Left lung (tissue), 10 donors: ENCODE measurements around the gene CKB. TPM values are rescaled to one million over a fixed set of nuclear protein-coding genes. Genes with fewer than 3 reads are reported as not detected.
"Not testable (repeated sequence)": the region's sequence is repeated elsewhere in the genome, so short reads cannot be mapped to it uniquely, and the experiment has no call there.

Experiments
- ATAC-seq: fragments of 200-7000 bp; cut with Tn5 transposase; one replicate; pipeline ENCODE4 v1.9.1; 2020; ENCODE audit warnings: moderate library complexity
- DNase-seq, 4 donors: peaks; one replicate each; pipeline ENCODE4 v3.0.0-alpha.2; 2013 to 2020
- H3K27ac ChIP-seq, 2 donors: fragments of 200-600 bp; sonication (generic) in 1 of 2; one replicate each; pipeline versions ENCODE4 v1.5.0 to v1.8.0; 2020 to 2021
- H3K27me3 ChIP-seq, 2 donors: fragments of 200-600 bp; sonication (generic) in 1 of 2; one replicate each; pipeline versions ENCODE4 v1.5.0 to v1.8.0; 2020 to 2021
- H3K36me3 ChIP-seq, 2 donors: fragments of 200-600 bp; sonication (generic) in 1 of 2; one replicate each; pipeline versions ENCODE4 v1.5.0 to v1.8.0; 2020 to 2021
- H3K4me1 ChIP-seq, 2 donors: fragments of 200-600 bp; one replicate each; pipeline ENCODE4 v1.8.0; 2021
- H3K4me3 ChIP-seq, 2 donors: fragments of 200-600 bp; sonication (generic) in 1 of 2; one replicate each; pipeline versions ENCODE4 v1.5.0 to v1.8.0; 2020 to 2021; ENCODE audit warnings: mild to moderate bottlenecking in 1 of 2
- H3K9me3 ChIP-seq, 2 donors: fragments of 200-600 bp; sonication (generic) in 1 of 2; one replicate each; pipeline versions ENCODE4 v1.5.0 to v1.8.0; 2020 to 2021
- CTCF ChIP-seq, 2 donors: fragments of 200-600 bp; sonication (generic) in 1 of 2; IDR thresholded peaks; one replicate each; pipeline versions ENCODE4 v1.5.0 to v1.8.0; 2021; ENCODE audit warnings: antibody characterized with exemption in 2 of 2
- intact Hi-C, 2 donors: fragments of 100-400 bp; cut with DNase I; formaldehyde crosslinking; loops; one replicate each; pipeline versions ENCODE4 v1.11.2 to v1.14.2; 2022
- polyA plus RNA-seq, 6 donors: library from polyadenylated mRNA; unstranded; fragments of 120-200 nt; gene quantifications; one replicate each; pipeline ENCODE4 v1.2.1, GENCODE V29; 2013; ENCODE audit not compliant: insufficient read length in 6 of 6
- total RNA-seq, 2 donors: library from RNA; stranded (reverse); fragmentation: NEBNext Ultra II Directional; extraction: Animal tissue kit (Norgen Biotek cat#: 25700); gene quantifications; one replicate each; pipeline ENCODE4 v1.2.1, GENCODE V29; 2021
- donor health status: DM: no; HTN: yes; CAD: no.
- donor health status: DM: no; HTN: no; CAD: no.

The CKB gene
- total and polyA plus RNA-seq, 8 donors, result 129 to 312 (median 210) TPM

GRCh38 chr14:103526914-103527248 is 4.3 kb upstream of the CKB start:
- Histone ChIP-seq H3K4me1 (peaks cover 19 to 65% of the 10 kb centered on the region in 2 donors), H3K27ac (no peak overlapping the region)
- no peak for ATAC-seq

GRCh38 chr14:103526247-103526913 is 3.8 kb upstream of the CKB start:
- peaks cover 0 to 11% of the 10 kb centered on the region in 2 donors for H3K36me3 ChIP-seq
- intact Hi-C loops, result no loop called here
- H3K4me1 ChIP-seq, result peaks cover 19 to 67% of the 10 kb centered on the region in 2 donors
- no peak for ATAC-seq
- TF ChIP-seq CTCF (IDR thresholded peaks at IDR 0.05), result no peak
- DNase-seq, result no peak
- no peak overlapping the region for H3K27ac ChIP-seq
- peaks cover 8 to 34% of the 10 kb centered on the region in 2 donors for H3K27me3 ChIP-seq
- no peak overlapping the region for H3K4me3 ChIP-seq
- no peaks in the 10 kb centered on the region for H3K9me3 ChIP-seq

More at GRCh38 chr14:103526914-103527248, 4.3 kb upstream of the CKB start:
- DNase-seq, result no peak
- Histone ChIP-seq H3K4me3 (no peak overlapping the region), H3K27me3 (peaks cover 8 to 29% of the 10 kb centered on the region in 2 donors), H3K9me3 (no peaks in the 10 kb centered on the region), H3K36me3 (peaks cover 0 to 12% of the 10 kb centered on the region in 2 donors)
- TF ChIP-seq CTCF (IDR thresholded peaks at IDR 0.05), result no peak
- intact Hi-C loops, result no loop called here

- intact Hi-C loops, H3K36me3 ChIP-seq, H3K4me3 ChIP-seq, H3K27ac ChIP-seq, H3K9me3 ChIP-seq, ATAC-seq: not testable (repeated sequence)
- H3K4me1 ChIP-seq, result peaks cover 22 to 66% of the 10 kb centered on the region in 2 donors
- DNase-seq, result peak in 1 of 4 donors; percentile 68
- H3K27me3 ChIP-seq, result peaks cover 8 to 41% of the 10 kb centered on the region in 2 donors
These were observed 3.0 kb upstream of the CKB start for GRCh38 chr14:103525430-103526246.

- Histone ChIP-seq H3K4me3 (no peak overlapping the region), H3K27me3 (peaks cover 8 to 48% of the 10 kb centered on the region in 2 donors), H3K4me1 (peaks cover 31 to 66% of the 10 kb centered on the region in 2 donors), H3K36me3 (no peaks in the 10 kb centered on the region), H3K9me3 (no peaks in the 10 kb centered on the region), H3K27ac (no peak overlapping the region)
- no peak for DNase-seq
- intact Hi-C loops, result no loop called here
- no peak for ATAC-seq
- no peak for TF ChIP-seq CTCF (IDR thresholded peaks at IDR 0.05)
These were observed 1.6 kb upstream of the CKB start for GRCh38 chr14:103524002-103524935.

GRCh38 chr14:103523575-103523954 is 935 bp upstream of the CKB start:
- Histone ChIP-seq H3K27me3 (peaks cover 8 to 48% of the 10 kb centered on the region in 2 donors), H3K27ac (no peak overlapping the region), H3K4me3 (no peak overlapping the region), H3K9me3 (no peaks in the 10 kb centered on the region), H3K36me3 (no peaks in the 10 kb centered on the region), H3K4me1 (peaks cover 37 to 70% of the 10 kb centered on the region in 2 donors)
- no peak for TF ChIP-seq CTCF (IDR thresholded peaks at IDR 0.05)
- intact Hi-C loops, result no loop called here
- DNase-seq (no peak), ATAC-seq (no peak)
